CD4-positive, alpha-beta T cell (primary cell): ENCODE data around the gene TTN. TPM values are rescaled to one million over a fixed set of nuclear protein-coding genes. Genes with fewer than 3 reads are reported as not detected.

Source experiments
- ATAC-seq: fragments of 200-7000 bp; cut with Tn5 transposase; one replicate; pipeline ENCODE4 v1.10.0; 2022; ENCODE audit warnings: mild to moderate bottlenecking; ENCODE audit not compliant: poor library complexity
- CTCF ChIA-PET: fragments of 350-600 bp; sonication (Branson Sonifier 250); formaldehyde crosslinking; loops from one replicate; lab custom pipeline; 2021; ENCODE audit warnings: antibody characterized with exemption, inconsistent platforms; lab: Charles Lee
- POLR2A ChIA-PET: fragments of 350-600 bp; sonication (Branson Sonifier 250); formaldehyde crosslinking; loops from one replicate; lab custom pipeline; 2021; ENCODE audit warnings: antibody characterized with exemption, inconsistent platforms; lab: Charles Lee
- DNase-seq, 14 experiments: peaks; one replicate each; pipeline ENCODE4 v3.0.0-alpha.2; 2013 to 2020; ENCODE audit warnings: mixed read lengths in 2 of 14
- H3K27ac ChIP-seq, 2 donors: one replicate each; pipeline versions ENCODE4 v1.5.1 to v1.7.0; 2013; ENCODE audit warnings: low read length in 2 of 2, low read depth in 1 of 2, mild to moderate bottlenecking in 1 of 2
- H3K27me3 ChIP-seq, 2 experiments: 1 replicate in 1 of 2; 2 replicates in 1 of 2; pipeline versions ENCODE4 v1.6.1 to v1.7.0; 2013; ENCODE audit warnings: low read length in 2 of 2, control low read depth in 1 of 2, mild to moderate bottlenecking in 1 of 2, moderate library complexity in 1 of 2; ENCODE audit not compliant: insufficient read depth in 2 of 2, control insufficient read depth in 1 of 2
- H3K36me3 ChIP-seq: one replicate; pipeline ENCODE4 v1.6.1; 2013; ENCODE audit warnings: low read length, control low read depth; ENCODE audit not compliant: insufficient read depth
- H3K4me1 ChIP-seq: one replicate; pipeline ENCODE4 v1.6.1; 2013; ENCODE audit warnings: low read length, control low read depth; ENCODE audit not compliant: insufficient read depth
- H3K4me3 ChIP-seq: one replicate; pipeline ENCODE4 v1.5.1; 2013; ENCODE audit warnings: mild to moderate bottlenecking, low read length, moderate library complexity
- H3K9me3 ChIP-seq, 2 experiments: 1 replicate in 1 of 2; 2 replicates in 1 of 2; pipeline versions ENCODE4 v1.6.1 to v1.7.0; 2013; ENCODE audit warnings: low read length in 2 of 2, mild to moderate bottlenecking in 2 of 2, control low read depth in 1 of 2, moderate library complexity in 1 of 2; ENCODE audit not compliant: control insufficient read depth in 1 of 2, insufficient read depth in 1 of 2
- H3K27ac Mint-ChIP-seq: one replicate; pipeline ENCODE4 v1.8.0; 2020; ENCODE audit warnings: mixed read lengths
- H3K27me3 Mint-ChIP-seq: one replicate; pipeline ENCODE4 v1.8.0; 2021; ENCODE audit warnings: mixed read lengths
- H3K36me3 Mint-ChIP-seq: one replicate; pipeline ENCODE4 v1.8.0; 2021; ENCODE audit warnings: low read depth, mixed read lengths
- H3K4me1 Mint-ChIP-seq: one replicate; pipeline ENCODE4 v1.8.0; 2021; ENCODE audit warnings: low read depth, mixed read lengths
- H3K4me3 Mint-ChIP-seq: one replicate; pipeline ENCODE4 v1.8.0; 2020; ENCODE audit warnings: mild to moderate bottlenecking, mixed read lengths
- H3K9me3 Mint-ChIP-seq: one replicate; pipeline ENCODE4 v1.8.0; 2020; ENCODE audit warnings: mixed read lengths
- CTCF ChIP-seq: fragments of 200-600 bp; IDR thresholded peaks from one replicate; pipeline ENCODE4 v1.8.0; 2022; ENCODE audit warnings: antibody characterized with exemption, mild to moderate bottlenecking
- intact Hi-C, 2 experiments: fragments of 100-400 bp; cut with DNase I in 1 of 2; cut with micrococcal nuclease in 1 of 2; formaldehyde crosslinking; loops; one replicate each; pipeline versions ENCODE4 v1.15.1 to v1.9.0; 2023 to 2025; cut with DNase I, micrococcal nuclease
- total RNA-seq, 174 experiments: library from RNA in 2 of 174; stranded (reverse) in 2 of 174; gene quantifications; one replicate each; pipeline ENCODE4 v1.2.3 and lab custom pipeline; 2021 to 2026

Gene TTN
- total RNA-seq, 2 experiments from 2014 or later, result 27.5 to 29.2 TPM

- Mint-ChIP-seq H3K36me3 (peaks cover 69% of the 10 kb centered on the region), H3K27me3 (no peaks in the 10 kb centered on the region), H3K27ac (no peak overlapping the region), H3K4me3 (no peak overlapping the region), H3K4me1 (no peaks in the 10 kb centered on the region), H3K9me3 (no peaks in the 10 kb centered on the region)
- ChIA-PET CTCF (no interaction called here), POLR2A (no interaction called here)
- peaks cover 8% of the 10 kb centered on the region for H3K36me3 ChIP-seq
- H3K9me3 ChIP-seq, result no peaks in the 10 kb centered on the region
- TF ChIP-seq CTCF, result no peak
- DNase-seq (no peak), ATAC-seq (no peak)
- intact Hi-C loops, result no loop called here
- H3K27me3 ChIP-seq, result no peaks in the 10 kb centered on the region
- H3K4me1 ChIP-seq, result no peaks in the 10 kb centered on the region
- no peak overlapping the region for H3K27ac ChIP-seq
- no peak overlapping the region for H3K4me3 ChIP-seq
Observed at GRCh38 chr2:178650554-178650953, 156.7 kb downstream of the TTN start.

GRCh38 chr2:178644919-178645318 is 162.3 kb downstream of the TTN start:
- Histone ChIP-seq H3K4me1 (no peaks in the 10 kb centered on the region), H3K27ac (no peak overlapping the region), H3K36me3 (no peaks in the 10 kb centered on the region), H3K27me3 (no peaks in the 10 kb centered on the region), H3K4me3 (no peak overlapping the region), H3K9me3 (no peaks in the 10 kb centered on the region)
- H3K4me1 Mint-ChIP-seq, result no peaks in the 10 kb centered on the region
- H3K4me3 Mint-ChIP-seq, result no peak overlapping the region
- POLR2A ChIA-PET, result no interaction called here
- H3K27ac Mint-ChIP-seq, result no peak overlapping the region
- intact Hi-C loops, result no loop called here
- no peaks in the 10 kb centered on the region for H3K9me3 Mint-ChIP-seq
- ATAC-seq, result no peak
- DNase-seq, result no peak
- TF ChIP-seq CTCF, result no peak
- CTCF ChIA-PET, result no interaction called here
- no peaks in the 10 kb centered on the region for H3K27me3 Mint-ChIP-seq
- H3K36me3 Mint-ChIP-seq, result peaks cover 61% of the 10 kb centered on the region

GRCh38 chr2:178641498-178641897 is 165.7 kb downstream of the TTN start:
- H3K4me3 ChIP-seq, result no peak overlapping the region
- DNase-seq (no peak), ATAC-seq (no peak)
- Mint-ChIP-seq H3K27me3 (no peaks in the 10 kb centered on the region), H3K9me3 (no peaks in the 10 kb centered on the region), H3K36me3 (peaks cover 51% of the 10 kb centered on the region), H3K4me3 (no peak overlapping the region), H3K4me1 (no peaks in the 10 kb centered on the region), H3K27ac (no peak overlapping the region)
- CTCF ChIA-PET, result no interaction called here
- POLR2A ChIA-PET, result interaction anchor here (0.6 kb wide), 1 partner anchor 24 kb away, joined by 3 read pairs; no protein-coding TSS in a partner anchor
- H3K9me3 ChIP-seq, result no peaks in the 10 kb centered on the region
- H3K27me3 ChIP-seq, result no peaks in the 10 kb centered on the region
- H3K36me3 ChIP-seq, result no peaks in the 10 kb centered on the region
- intact Hi-C loops, result no loop called here
- H3K4me1 ChIP-seq, result no peaks in the 10 kb centered on the region
- TF ChIP-seq CTCF, result no peak
- no peak overlapping the region for H3K27ac ChIP-seq
